AG04449 (cell line): ENCODE measurements around the gene INO80C.

Source experiments
- CTCF ChIA-PET: fragments of 350-600 bp; formaldehyde crosslinking; extraction: SDS; loops from one replicate; lab custom pipeline; 2021; ENCODE audit warnings: antibody characterized with exemption; lab: Yijun Ruan, JAX
- POLR2A ChIA-PET: fragments of 400-600, 350-600 bp; formaldehyde crosslinking; extraction: SDS; loops from one replicate; lab custom pipeline; 2020; ENCODE audit warnings: antibody characterized with exemption, inconsistent platforms; lab: Yijun Ruan, JAX
- DNase-seq: peaks from one replicate; pipeline ENCODE4 v3.0.0-alpha.2; 2010; ENCODE audit warnings: low read depth, low spot score
- H3K4me3 ChIP-seq: 2 replicates; pipeline ENCODE4 v1.5.1; 2011; ENCODE audit warnings: low read depth, mild to moderate bottlenecking, control low read depth, low read length
- TF ChIP-seq, protein P1 (sequence below): IDR thresholded peaks from one replicate; pipeline ENCODE4 v1.5.1; 2011; ENCODE audit warnings: mild to moderate bottlenecking, moderate library complexity, low read length, control low read depth, inconsistent platforms; ENCODE audit not compliant: insufficient read depth; ENCODE audit errors: missing control alignments

The INO80C gene

DNA sequence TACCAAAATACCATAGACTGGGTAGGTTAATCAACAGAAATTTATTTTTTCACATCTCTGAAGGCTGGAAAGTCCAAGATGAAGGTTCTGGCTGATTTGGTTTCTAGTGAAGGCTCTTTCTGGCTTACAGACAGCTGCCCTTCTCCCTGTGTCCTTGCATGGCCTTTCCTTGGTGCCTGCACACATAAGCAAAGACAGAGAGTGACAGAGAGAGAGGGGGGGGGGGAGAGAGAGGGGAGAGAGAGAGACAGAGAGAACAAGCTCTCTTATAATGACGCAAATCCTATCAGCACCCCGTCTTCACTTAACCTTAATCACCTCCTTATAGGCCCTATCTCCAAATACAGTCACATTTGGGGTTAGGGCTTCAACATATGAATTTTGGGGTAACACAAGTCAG, 53.9 kb downstream of the INO80C start:
- TF ChIP-seq, protein P1, sequence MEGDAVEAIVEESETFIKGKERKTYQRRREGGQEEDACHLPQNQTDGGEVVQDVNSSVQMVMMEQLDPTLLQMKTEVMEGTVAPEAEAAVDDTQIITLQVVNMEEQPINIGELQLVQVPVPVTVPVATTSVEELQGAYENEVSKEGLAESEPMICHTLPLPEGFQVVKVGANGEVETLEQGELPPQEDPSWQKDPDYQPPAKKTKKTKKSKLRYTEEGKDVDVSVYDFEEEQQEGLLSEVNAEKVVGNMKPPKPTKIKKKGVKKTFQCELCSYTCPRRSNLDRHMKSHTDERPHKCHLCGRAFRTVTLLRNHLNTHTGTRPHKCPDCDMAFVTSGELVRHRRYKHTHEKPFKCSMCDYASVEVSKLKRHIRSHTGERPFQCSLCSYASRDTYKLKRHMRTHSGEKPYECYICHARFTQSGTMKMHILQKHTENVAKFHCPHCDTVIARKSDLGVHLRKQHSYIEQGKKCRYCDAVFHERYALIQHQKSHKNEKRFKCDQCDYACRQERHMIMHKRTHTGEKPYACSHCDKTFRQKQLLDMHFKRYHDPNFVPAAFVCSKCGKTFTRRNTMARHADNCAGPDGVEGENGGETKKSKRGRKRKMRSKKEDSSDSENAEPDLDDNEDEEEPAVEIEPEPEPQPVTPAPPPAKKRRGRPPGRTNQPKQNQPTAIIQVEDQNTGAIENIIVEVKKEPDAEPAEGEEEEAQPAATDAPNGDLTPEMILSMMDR = no peak
- POLR2A ChIA-PET = no interaction called here
- CTCF ChIA-PET = no interaction called here
- DNase-seq = no peak
- H3K4me3 ChIP-seq = no peak overlapping the region

- no peak for DNase-seq
Observed at GRCh38 chr18:35443434-35443833, 54.3 kb downstream of the INO80C start.

GRCh38 chr18:35442701-35443100, 55.1 kb downstream of the INO80C start:
- no peak for DNase-seq
- no peak overlapping the region for H3K4me3 ChIP-seq
- CTCF ChIA-PET = no interaction called here
- POLR2A ChIA-PET = interaction anchor here (0.6 kb wide), 1 partner anchor 59 kb away, joined by 3 read pairs; no protein-coding TSS in a partner anchor
- TF ChIP-seq, protein P1 = no peak

More at GRCh38 chr18:35443434-35443833, 54.3 kb downstream of the INO80C start:
- no peak overlapping the region for H3K4me3 ChIP-seq
- TF ChIP-seq, protein P1 = no peak
- ChIA-PET CTCF (no interaction called here), POLR2A (no interaction called here)

DNA sequence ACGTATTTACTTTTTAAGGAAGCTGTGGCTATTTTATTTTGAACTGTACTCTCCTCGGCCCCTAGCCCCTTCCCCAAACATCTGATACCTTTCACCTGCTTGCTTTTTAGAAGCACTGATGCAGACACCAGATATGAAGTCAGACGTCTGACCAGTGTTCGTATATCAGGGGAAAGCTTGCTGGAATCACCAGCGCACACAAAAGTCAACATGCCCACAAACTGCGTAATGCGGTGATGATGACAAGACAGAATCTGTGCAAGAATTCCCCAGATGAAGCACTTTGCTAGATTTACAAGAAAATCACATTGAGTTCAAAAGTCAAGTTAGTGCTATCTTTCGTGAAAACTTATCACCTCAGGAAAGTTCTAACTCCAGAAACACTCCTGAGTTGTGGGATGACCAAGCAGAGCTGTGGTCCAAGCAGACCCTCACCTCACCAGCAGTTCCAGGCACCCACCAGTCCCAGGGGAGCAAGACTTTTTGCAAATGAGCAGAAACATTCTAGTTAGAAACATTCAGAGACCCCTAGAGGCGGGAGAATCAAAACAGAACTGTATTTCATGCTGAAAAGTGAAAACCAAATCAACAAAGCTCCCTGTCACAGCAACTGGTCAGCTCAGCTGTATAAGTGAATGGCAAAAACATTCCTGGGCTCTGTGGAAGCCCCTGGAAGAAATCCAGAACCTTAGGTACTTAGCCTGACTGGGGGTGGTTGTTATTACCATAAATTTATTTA, 55.7 kb downstream of the INO80C start:
- TF ChIP-seq, protein P1 = no peak
- CTCF ChIA-PET = no interaction called here
- H3K4me3 ChIP-seq = no peak overlapping the region
- DNase-seq = no peak
- POLR2A ChIA-PET = interaction anchor here (0.6 kb wide), 1 partner anchor 60 kb away, joined by 3 read pairs; no protein-coding TSS in a partner anchor

DNA sequence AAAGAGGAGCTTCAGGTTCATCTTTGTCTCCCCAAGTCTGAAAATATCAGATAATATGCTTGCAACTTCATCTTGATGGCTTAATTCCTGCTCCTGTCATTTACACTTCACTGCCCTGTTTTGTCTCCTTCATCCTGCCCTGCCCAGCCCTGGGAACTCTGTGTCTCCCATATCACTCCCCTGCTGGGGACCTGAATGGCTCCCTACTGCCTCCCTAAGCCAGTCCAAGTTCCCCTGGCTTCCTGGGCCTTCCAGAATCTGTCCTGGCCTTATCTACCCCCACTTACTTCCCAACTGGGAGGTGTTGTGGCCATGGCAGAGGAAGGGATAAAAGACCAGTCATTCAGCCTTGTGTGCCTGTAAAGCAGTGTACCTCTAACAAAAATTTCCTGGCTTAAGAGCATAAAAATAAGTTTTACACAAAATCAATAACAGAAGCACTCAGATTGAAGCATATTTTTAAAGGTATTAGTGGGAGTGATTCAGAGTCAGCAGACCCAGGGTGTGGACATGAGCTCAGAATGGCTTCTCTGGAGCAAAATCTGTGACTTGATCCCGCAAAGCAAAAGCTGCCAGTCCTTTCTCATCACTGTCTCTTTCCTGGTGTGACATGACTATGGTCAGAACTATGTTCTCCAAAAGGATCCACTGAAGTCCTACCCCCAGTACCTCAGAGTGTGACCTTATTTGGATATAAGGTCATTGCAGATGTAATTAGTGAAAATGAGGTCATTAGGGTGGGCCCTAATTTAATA, 59.1 kb downstream of the INO80C start:
- TF ChIP-seq, protein P1 = no peak
- CTCF ChIA-PET = no interaction called here
- no peak overlapping the region for H3K4me3 ChIP-seq
- DNase-seq = no peak
- POLR2A ChIA-PET = no interaction called here

- no peak for DNase-seq
- CTCF ChIA-PET = no interaction called here
- H3K4me3 ChIP-seq = no peak overlapping the region
- POLR2A ChIA-PET = no interaction called here
- TF ChIP-seq, protein P1 = no peak
Observed at GRCh38 chr18:35437836-35438235, 59.9 kb downstream of the INO80C start.
